HG03097 (cell line): ENCODE data around the gene SMARCB1.
A peak's percentile ranks its signal among the peaks of the same experiment; 100 is the strongest.

Experiments used
- ATAC-seq: cut with Tn5 transposase; IDR thresholded peaks from one replicate; pipeline ENCODE4 v1.9.1; 2021; ENCODE audit not compliant: unreplicated experiment, low FRiP score

SMARCB1 gene

GRCh38 chr22:23786752-23787599 lies at the start of gene SMARCB1:
TSS of gene SMARCB1 (plus strand) at chr22:23786966. CDS start at chr22:23787170, 204 bp downstream.
- peak; percentile 56 for ATAC-seq

GRCh38 chr22:23737696-23738095 lies 49.1 kb upstream of the SMARCB1 start:
- ATAC-seq: no peak

- no peak for ATAC-seq
These were observed 44.1 kb upstream of the SMARCB1 start for GRCh38 chr22:23742505-23743264.

- no peak for ATAC-seq
These were observed 43.5 kb upstream of the SMARCB1 start for GRCh38 chr22:23743303-23743705.

- no peak for ATAC-seq
These were observed 42.8 kb upstream of the SMARCB1 start for GRCh38 chr22:23744001-23744400.

GRCh38 chr22:23744485-23744884 lies 42.3 kb upstream of the SMARCB1 start:
- no peak for ATAC-seq

GRCh38 chr22:23745791-23746190 lies 41.0 kb upstream of the SMARCB1 start:
- ATAC-seq: no peak

GRCh38 chr22:23749841-23750301 lies 36.9 kb upstream of the SMARCB1 start:
- ATAC-seq: no peak

GRCh38 chr22:23750367-23750713 lies 36.4 kb upstream of the SMARCB1 start:
- ATAC-seq: no peak

GRCh38 chr22:23750714-23751440 lies 35.9 kb upstream of the SMARCB1 start, which contains the start of gene ZNF70:
TSS of gene ZNF70 (minus strand) at chr22:23751112. CDS start at chr22:23745140, 5,972 bp downstream.
- peak; percentile 67 for ATAC-seq

GRCh38 chr22:23751441-23751996 lies 35.2 kb upstream of the SMARCB1 start:
- no peak for ATAC-seq

- ATAC-seq: no peak
These were observed 34.6 kb upstream of the SMARCB1 start for GRCh38 chr22:23752090-23752691.

GRCh38 chr22:23752750-23753149 lies 34.0 kb upstream of the SMARCB1 start:
- ATAC-seq: no peak

- ATAC-seq: no peak
These were observed 33.4 kb upstream of the SMARCB1 start for GRCh38 chr22:23753385-23753784.

GRCh38 chr22:23754220-23754919 lies 32.4 kb upstream of the SMARCB1 start, which contains the start of gene VPREB3:
TSS of gene VPREB3 (minus strand) at chr22:23754425. CDS start at chr22:23754363, 62 bp downstream.
- no peak for ATAC-seq

GRCh38 chr22:23754980-23755636 lies 31.7 kb upstream of the SMARCB1 start:
- no peak for ATAC-seq

- ATAC-seq: no peak
These were observed 31.1 kb upstream of the SMARCB1 start for GRCh38 chr22:23755711-23756110.

- no peak for ATAC-seq
These were observed 29.9 kb upstream of the SMARCB1 start for GRCh38 chr22:23756891-23757290.

- no peak for ATAC-seq
These were observed 27.2 kb upstream of the SMARCB1 start for GRCh38 chr22:23759566-23759965.
